Coronary artery (tissue), 2 donors: Measurements from ENCODE around the gene ZNF90.
"Not testable (repeated sequence)": the region's sequence is repeated elsewhere in the genome, so short reads cannot be mapped to it uniquely, and the experiment has no call there.

Experiments
- DNase-seq: peaks from one replicate; pipeline ENCODE4 v3.0.0-alpha.2; 2017; ENCODE audit warnings: low spot score
- H3K27ac ChIP-seq, 2 donors: fragments of 200-600 bp; sonication (generic); one replicate each; pipeline ENCODE4 v1.5.1; 2016 to 2019
- H3K4me3 ChIP-seq: fragments of 200-600 bp; sonication (generic); 2 replicates; pipeline ENCODE4 v1.5.1; 2016; ENCODE audit warnings: mild to moderate bottlenecking, moderate library complexity
- TF ChIP-seq, protein P1 (sequence below): fragments of 200-600 bp; sonication (generic); IDR thresholded peaks from one replicate; pipeline ENCODE4 v1.5.1; 2019; ENCODE audit warnings: antibody characterized with exemption

The ZNF90 gene

DNA sequence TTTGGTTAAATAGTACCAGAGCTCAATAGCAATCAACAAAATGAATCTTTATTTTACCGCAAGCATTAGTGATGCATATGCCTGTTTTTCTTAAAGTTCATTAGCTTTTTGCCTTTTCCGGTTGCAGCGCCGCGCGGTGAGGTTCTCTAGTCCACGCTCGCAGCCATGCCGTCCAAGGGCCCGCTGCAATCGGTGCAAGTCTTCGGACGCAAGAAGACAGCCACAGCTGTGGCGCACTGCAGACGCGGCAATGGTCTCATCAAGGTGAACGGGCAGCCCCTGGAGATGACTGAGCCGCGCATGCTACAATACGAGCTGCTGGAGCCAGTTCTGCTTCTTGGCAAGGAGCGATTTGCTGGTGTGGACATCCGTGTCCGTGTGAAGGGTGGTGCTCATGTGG is 47.1 kb downstream of the ZNF90 start:
- Histone ChIP-seq H3K4me3 (no peak overlapping the region), H3K27ac (no peak overlapping the region)
- no peak for DNase-seq
- TF ChIP-seq, protein P1, sequence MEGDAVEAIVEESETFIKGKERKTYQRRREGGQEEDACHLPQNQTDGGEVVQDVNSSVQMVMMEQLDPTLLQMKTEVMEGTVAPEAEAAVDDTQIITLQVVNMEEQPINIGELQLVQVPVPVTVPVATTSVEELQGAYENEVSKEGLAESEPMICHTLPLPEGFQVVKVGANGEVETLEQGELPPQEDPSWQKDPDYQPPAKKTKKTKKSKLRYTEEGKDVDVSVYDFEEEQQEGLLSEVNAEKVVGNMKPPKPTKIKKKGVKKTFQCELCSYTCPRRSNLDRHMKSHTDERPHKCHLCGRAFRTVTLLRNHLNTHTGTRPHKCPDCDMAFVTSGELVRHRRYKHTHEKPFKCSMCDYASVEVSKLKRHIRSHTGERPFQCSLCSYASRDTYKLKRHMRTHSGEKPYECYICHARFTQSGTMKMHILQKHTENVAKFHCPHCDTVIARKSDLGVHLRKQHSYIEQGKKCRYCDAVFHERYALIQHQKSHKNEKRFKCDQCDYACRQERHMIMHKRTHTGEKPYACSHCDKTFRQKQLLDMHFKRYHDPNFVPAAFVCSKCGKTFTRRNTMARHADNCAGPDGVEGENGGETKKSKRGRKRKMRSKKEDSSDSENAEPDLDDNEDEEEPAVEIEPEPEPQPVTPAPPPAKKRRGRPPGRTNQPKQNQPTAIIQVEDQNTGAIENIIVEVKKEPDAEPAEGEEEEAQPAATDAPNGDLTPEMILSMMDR: no peak

DNA sequence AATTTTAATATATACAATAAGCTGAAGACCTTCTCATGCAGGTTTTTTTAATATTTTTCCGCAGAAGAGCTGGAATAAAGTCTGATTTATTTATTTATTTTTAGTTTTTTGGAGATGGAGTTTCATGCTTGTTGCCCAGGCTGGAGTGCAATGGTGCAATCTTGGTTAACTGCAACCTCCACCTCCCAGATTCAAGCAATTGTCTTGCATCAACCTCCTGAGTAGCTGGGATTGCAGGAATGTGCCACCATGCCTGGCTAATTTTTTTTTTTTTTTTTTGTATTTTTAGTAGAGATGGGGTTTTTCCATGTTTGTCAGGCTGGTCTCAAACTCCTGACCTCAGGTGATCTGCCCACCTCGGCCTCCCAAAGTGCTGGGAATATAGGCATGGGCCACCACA is 55.1 kb downstream of the ZNF90 start:
- DNase-seq: not testable (repeated sequence)

DNA sequence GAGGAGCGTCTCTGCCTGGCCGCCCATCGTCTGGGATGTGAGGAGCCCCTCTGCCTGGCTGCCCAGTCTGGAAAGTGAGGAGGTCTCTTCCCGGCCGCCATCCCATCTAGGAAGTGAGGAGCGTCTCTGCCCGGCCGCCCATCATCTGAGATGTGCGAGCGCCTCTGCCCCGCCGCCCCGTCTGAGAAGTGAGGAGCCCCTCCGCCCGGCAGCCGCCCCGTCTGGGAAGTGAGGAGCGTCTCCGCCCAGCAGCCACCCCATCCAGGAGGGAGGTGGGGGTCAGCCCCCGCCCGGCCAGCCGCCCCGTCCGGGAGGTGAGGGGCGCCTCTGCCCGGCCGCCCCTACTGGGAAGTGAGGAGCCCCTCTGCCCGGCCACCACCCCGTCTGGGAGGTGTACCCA is 59.9 kb downstream of the ZNF90 start:
- not testable (repeated sequence) for H3K4me3 ChIP-seq, DNase-seq, H3K27ac ChIP-seq

More for the DNA sequence above, 55.1 kb downstream of the ZNF90 start:
- H3K4me3 ChIP-seq, H3K27ac ChIP-seq: not testable (repeated sequence)

DNA sequence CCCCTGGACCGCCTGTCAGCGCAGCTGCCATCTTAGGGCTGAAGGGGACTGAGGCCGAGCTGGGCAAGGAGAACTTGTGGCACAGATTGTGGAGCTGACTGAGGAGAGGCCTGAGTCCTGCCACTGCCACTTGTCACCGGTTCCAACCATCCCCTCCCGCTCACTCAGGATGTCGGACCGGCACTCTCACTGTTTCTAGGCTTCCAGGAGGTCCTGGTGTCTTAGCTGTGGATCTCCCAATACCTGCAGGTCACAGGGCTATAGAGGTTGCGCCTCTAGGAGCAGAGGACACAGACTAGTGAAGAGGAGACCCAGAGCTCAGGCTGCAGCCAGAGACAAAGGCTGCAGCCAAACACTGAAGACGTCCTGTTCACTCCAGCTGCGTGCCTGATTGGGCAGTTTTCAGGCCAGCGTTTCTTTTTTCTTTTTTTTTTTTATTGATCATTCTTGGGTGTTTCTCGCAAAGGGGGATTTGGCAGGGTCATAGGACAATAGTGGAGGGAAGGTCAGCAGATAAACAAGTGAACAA is 73.9 kb downstream of the ZNF90 start:
- Histone ChIP-seq H3K4me3 (no peak overlapping the region), H3K27ac (no peak overlapping the region)
- no peak for DNase-seq
- TF ChIP-seq, protein P1: no peak

DNA sequence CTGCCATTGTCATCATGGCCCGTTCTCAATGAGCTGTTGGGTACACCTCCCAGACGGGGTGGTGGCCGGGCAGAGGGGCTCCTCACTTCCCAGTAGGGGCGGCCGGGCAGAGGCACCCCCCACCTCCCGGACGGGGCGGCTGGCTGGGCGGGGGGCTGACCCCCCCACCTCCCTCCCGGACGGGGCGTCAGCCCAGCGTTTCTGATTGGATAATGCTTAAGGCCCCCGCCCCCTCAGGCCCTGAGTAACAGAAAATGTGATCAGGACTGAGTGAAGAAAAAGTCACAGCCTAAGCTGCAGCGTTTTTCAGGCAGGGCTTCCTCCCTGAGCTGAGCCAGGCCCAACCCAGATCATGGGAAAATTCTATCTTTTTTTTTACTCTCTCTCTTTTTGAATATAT is 74.7 kb downstream of the ZNF90 start:
- H3K4me3 ChIP-seq, H3K27ac ChIP-seq, DNase-seq: not testable (repeated sequence)

DNA sequence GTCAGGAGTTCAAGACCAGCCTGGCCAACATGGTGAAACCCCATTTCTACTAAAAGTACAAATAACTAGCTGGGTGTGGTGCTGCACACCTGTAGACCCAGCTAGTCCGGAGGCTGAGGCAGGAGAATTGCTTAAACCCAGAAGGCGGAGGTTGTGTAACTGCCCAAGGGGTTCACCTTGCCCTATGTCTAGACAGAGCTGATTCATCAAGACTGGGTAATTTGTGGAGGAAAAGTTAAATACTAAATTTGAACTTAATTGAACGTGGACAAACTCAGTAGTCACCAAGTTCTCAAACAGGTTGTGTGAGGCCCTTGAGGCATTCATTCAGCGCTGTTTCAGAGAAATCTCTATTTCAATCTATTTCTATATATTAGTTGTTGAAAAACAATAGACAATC is 75.5 kb downstream of the ZNF90 start:
- TF ChIP-seq, protein P1: no peak
- Histone ChIP-seq H3K27ac (no peak overlapping the region), H3K4me3 (no peak overlapping the region)
- DNase-seq: no peak

DNA sequence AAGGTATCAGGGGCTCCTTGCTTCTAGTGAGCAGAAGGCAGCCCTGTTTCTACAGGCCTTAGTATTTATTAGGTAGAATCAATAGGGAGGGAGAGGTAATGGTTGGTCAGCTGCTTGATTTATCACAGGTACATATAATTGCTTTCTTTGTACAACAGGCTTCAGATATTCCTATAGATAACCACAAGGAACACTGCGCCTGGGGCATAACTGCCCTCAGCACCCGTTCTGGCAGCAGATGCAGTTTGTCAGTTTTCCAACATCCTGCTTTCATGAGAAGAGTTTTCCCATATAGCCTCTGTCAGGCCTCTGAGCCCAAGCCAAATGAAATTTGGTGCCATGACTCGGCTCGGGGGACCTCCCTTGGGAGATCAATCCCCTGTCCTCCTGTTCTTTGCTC is 76.8 kb downstream of the ZNF90 start:
- Histone ChIP-seq H3K27ac (no peak overlapping the region), H3K4me3 (no peak overlapping the region)
- no peak for DNase-seq
- TF ChIP-seq, protein P1: no peak

DNA sequence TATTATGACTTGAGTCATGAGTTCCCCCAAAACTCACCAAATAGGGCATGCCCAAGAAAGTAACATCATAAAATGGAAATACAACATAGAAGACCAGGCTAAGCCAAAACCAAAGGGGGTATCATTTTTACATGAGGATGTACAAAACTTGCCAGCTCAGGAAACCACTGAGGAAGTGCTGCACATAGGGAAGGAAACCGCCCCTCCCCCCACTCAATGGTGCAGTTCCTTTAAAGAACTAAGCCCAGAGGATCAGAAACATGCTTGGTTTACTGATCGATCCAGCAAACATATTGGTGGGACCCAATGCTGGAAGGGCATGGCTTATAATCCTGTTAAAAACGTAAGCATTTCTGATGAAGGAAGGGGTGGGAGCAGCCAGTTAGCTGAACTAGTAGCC is 85.0 kb downstream of the ZNF90 start:
- no peak for DNase-seq
- Histone ChIP-seq H3K27ac (no peak overlapping the region), H3K4me3 (no peak overlapping the region)
- TF ChIP-seq, protein P1: no peak

DNA sequence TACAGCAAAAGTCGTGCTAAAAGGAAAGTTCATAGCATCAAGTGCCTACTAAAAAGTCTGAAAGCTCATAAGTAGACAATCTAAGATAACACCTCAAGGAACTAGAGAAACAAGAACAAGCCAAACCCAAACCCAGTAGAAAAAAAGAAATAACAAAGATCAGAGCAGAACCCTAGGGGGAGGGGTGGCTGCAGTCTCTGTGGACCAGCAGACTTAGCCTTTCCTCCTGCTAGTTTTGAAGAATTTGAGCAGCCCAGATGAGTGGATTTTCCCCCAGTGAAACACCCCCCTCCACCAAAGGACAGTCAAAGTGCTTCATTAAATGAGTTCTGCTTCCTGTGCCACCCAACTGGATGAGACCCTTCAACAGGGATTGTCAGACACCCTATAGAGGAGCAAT is 86.7 kb downstream of the ZNF90 start:
- no peak overlapping the region for H3K4me3 ChIP-seq
- no peak for DNase-seq
- TF ChIP-seq, protein P1: no peak
- no peak overlapping the region for H3K27ac ChIP-seq
